T-helper 22 cell (primary cell): ENCODE results near the gene CPA2.

ENCODE experiments used
- DNase-seq: peaks from one replicate; pipeline ENCODE4 v3.0.0-alpha.2; 2020; ENCODE audit warnings: low read depth

The CPA2 gene

GRCh38 chr7:130256704-130257103 lies 10.0 kb upstream of the CPA2 start:
- DNase-seq: no peak

- DNase-seq: no peak
Observed at GRCh38 chr7:130258494-130259078, 8.1 kb upstream of the CPA2 start.

GRCh38 chr7:130262448-130262847 lies 4.2 kb upstream of the CPA2 start:
- no peak for DNase-seq

GRCh38 chr7:130263130-130263529 lies 3.5 kb upstream of the CPA2 start:
- DNase-seq: no peak

- no peak for DNase-seq
Observed at GRCh38 chr7:130266961-130267321, 278 bp downstream of the CPA2 start.

- no peak for DNase-seq
Observed at GRCh38 chr7:130268463-130269317, 2.0 kb downstream of the CPA2 start.

GRCh38 chr7:130269318-130269694 lies 2.6 kb downstream of the CPA2 start:
- DNase-seq: no peak

- no peak for DNase-seq
Observed at GRCh38 chr7:130270947-130271800, 4.5 kb downstream of the CPA2 start.

- no peak for DNase-seq
Observed at GRCh38 chr7:130272381-130273080, 5.9 kb downstream of the CPA2 start.

GRCh38 chr7:130273081-130273932 lies 6.6 kb downstream of the CPA2 start:
- DNase-seq: no peak

GRCh38 chr7:130273933-130274255 lies 7.2 kb downstream of the CPA2 start:
- no peak for DNase-seq

- no peak for DNase-seq
Observed at GRCh38 chr7:130274296-130274695, 7.6 kb downstream of the CPA2 start.

- DNase-seq: no peak
Observed at GRCh38 chr7:130274983-130275591, 8.4 kb downstream of the CPA2 start.

GRCh38 chr7:130275826-130276297 lies 9.2 kb downstream of the CPA2 start:
- no peak for DNase-seq

- DNase-seq: no peak
Observed at GRCh38 chr7:130276796-130277762, 10.4 kb downstream of the CPA2 start.

GRCh38 chr7:130277763-130278643 lies 11.3 kb downstream of the CPA2 start:
- DNase-seq: no peak

GRCh38 chr7:130278860-130279259 lies 12.2 kb downstream of the CPA2 start:
- no peak for DNase-seq

- DNase-seq: no peak
Observed at GRCh38 chr7:130279286-130279685, 12.6 kb downstream of the CPA2 start.

GRCh38 chr7:130279906-130280305 lies 13.2 kb downstream of the CPA2 start:
- no peak for DNase-seq
